ENCODE results near the gene UTY.

GRCh38 chrY:13300795-13301194, 179.0 kb downstream of the UTY start:
- TF ChIP-seq ZFX (IDR thresholded peaks at IDR 0.05), result no peak
- TF ChIP-seq, protein P1, sequence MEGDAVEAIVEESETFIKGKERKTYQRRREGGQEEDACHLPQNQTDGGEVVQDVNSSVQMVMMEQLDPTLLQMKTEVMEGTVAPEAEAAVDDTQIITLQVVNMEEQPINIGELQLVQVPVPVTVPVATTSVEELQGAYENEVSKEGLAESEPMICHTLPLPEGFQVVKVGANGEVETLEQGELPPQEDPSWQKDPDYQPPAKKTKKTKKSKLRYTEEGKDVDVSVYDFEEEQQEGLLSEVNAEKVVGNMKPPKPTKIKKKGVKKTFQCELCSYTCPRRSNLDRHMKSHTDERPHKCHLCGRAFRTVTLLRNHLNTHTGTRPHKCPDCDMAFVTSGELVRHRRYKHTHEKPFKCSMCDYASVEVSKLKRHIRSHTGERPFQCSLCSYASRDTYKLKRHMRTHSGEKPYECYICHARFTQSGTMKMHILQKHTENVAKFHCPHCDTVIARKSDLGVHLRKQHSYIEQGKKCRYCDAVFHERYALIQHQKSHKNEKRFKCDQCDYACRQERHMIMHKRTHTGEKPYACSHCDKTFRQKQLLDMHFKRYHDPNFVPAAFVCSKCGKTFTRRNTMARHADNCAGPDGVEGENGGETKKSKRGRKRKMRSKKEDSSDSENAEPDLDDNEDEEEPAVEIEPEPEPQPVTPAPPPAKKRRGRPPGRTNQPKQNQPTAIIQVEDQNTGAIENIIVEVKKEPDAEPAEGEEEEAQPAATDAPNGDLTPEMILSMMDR (conservative IDR thresholded peaks at IDR 0.05), result no peak
